HG02885 (cell line): ENCODE data around the gene SIAH1.
"Not testable (repeated sequence)": the region's sequence is repeated elsewhere in the genome, so short reads cannot be mapped to it uniquely, and the experiment has no call there.

Experiments
- ATAC-seq: cut with Tn5 transposase; IDR thresholded peaks from one replicate; pipeline ENCODE4 v1.9.1; 2021; ENCODE audit warnings: mild to moderate bottlenecking; ENCODE audit not compliant: unreplicated experiment, poor library complexity

SIAH1 gene

DNA sequence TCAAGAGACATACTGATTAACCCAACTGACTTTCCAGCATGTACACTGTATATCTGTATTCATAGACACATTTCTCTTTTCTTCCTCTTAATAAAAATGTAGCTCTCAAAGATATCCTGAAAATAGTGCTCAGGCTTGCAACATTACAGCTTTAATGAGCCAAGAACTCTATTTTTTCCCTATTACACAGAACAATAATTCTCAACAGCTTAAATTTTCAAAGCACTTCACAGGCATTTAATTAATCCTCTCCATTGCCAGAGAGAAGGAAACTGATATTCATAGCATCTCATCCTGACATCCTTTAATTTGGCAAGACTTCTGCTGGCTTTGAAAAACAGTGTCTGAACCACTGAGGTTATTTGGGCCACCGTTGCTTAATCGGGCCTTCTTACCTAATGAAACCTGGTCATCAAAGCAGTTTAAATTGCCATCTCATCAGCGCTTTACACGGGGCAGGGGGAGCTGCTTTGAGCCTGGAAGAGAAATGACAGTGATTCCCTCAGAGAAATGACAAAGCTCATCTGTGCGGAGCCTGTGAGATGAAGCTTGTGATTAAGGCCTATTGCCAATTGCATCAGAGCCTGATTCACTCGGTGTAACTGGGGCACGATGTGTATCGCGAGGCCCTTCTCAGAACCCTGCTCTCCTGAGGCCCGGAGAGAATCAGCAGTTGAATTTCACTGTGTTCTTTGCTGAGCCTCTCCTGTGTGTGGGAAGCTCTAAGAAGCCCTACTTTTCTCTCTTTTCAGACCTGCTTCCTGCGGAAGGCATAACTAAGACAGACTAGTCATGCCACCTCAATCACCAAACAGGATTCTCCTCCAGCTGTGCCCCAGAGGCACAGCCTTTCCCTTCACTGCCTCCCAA, 8.5 kb upstream of the SIAH1 start:
- no peak for ATAC-seq

DNA sequence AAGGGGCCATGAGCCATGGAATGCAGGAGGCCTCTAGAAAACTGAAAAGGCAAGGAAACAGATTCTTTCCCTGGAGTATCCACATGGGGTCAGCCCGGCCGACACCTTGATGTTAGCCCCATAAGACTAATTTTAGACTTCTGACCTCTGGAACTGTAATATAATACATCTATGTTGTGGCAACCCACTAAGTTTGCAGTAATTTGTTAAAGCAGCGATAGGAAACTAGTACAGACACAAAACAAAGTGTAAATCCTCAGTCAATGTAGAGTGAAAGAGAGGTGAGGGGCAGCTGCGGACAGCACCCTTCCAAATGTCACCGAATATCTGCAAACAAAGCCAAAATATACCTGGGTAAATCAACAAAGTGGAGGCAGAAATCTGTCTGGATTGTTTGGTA, 7.2 kb upstream of the SIAH1 start:
- no peak for ATAC-seq

DNA sequence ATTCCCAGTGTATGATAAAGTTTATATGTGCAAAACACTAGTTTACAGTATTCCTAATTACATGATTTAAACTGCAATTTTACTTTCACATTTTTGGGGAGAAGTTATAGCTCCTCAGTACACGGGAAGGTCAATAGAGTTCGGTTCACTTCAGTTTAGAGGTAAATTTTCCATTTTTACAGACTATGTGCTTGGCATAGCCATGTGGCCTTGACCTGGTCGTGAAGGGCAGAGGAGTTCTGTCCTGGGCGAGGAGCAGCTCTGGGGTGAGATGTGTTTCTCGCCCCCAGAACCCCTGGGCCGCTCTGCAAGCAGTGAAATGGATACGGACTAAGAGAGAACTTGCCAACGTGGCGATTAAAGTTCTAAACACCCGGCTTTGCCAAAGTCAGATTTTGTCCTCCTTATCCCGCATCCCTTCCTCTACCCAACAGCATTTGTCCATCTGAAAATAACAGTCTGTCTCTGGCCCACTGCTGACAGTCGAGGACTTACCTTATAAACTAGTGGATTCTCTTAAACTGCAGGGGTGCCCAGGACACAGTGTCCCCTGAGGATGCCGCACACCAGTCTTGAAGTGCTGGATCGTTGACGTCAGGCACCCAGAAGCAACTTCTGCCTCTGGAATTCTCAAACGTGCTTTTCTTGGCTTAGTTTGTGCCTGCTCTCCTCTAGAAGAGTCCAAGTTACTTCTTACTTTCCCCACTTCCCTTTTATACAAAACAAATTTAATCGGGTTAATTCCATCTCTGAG, 1.5 kb upstream of the SIAH1 start:
- no peak for ATAC-seq

DNA sequence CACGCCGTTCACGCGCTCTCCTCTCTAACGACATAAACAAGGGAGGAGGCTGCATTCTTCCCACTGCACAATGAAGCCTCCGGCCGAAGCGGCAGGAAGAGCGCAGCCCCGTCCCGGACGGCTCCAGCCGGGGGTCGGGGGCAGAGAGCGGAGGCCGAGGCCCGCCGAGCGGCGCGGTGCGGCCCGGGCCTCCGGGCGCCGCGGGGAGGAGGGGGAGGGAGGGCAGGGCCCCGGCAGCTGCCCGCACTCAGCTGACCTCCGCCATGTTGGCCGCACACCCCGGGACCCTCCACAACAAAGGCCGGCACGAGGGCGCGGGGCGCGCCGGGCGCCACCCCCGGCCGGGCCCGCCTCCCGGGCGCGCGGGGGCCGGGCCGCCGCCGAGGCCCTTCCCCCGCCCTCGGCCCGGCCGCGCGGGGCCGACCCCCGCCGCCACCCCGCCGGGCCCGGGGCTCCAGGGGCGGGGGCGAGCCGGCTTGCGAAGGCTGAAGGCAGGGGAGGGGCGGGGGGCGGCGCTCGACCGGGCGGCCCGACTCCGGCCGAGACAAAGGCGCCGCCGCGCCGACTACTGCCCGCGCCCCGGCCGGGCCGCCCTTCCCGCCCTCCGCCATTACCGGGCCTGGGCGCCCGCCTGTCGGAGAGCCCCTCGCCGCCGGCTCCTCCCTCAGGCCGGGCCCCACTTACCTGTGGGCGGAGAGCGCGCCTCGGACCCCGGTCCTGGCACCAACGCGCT, 527 bp downstream of the SIAH1 start:
- ATAC-seq = peak; percentile 61

DNA sequence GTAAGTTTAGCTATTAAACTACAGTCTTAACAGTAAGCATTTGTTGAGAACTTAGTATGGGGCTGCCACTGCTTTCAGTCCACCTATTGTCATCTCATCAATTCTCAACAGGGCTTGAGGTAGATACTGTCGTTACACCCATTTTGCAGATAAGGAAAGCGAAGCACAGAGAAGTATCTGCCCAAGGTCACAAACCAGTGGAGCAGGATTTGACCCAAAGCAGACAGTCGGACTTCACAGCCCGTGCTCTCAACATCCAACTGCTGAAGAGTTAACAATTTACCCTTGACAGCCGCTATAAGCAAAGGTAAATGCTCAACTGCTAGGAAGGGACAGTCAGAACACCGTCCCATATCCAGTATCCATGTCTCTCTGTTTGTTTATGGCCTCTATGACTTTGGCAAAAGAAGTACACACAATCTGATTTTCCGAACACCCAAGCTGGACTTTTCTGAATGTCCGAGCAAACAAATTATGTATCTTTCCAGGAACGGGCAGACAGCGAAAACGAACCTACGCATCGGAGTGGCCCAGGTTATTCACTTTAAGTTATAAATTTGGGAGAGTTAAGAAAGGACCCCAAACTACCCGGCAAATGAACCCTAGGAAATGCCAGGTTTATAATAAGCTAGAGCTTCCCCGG, 1.2 kb downstream of the SIAH1 start:
- ATAC-seq = no peak

DNA sequence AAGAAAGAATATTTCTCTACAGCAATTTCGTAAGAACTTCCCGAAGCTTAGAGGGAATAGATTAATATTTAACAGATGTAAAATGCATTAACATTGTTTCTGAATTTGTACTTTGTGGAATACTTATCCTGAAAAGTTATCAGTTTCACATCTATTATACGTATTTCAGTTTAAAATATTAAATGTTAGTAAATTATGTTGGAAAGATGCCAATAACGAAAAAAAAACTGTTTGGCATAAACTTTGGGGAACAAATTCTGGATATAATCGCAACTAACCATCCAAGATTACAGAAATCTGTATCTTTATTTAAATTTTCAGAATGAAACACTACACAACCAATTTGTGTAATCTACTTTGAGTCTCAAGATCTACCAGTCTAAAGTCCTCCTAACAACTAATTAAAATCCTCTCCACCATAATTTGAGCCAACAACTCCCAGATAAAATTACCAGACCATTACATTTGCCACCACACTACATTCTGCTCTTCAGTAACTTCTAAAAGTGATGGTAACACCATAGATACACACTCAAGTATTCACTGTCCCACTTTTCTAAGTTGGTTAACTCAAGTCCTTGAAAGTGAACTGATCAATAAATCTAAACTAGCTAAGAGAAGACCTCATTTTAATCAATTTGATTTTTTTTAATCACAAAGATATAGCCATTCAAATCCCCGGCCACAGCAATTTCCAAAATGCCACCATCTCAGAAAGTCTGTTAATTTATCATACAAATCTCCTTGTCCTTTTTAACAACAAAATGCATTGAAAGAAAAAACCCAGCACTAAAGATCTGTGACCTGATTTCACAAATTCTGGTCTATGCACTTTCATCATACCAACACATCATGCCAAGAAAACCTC, 2.0 kb downstream of the SIAH1 start:
- ATAC-seq = no peak

DNA sequence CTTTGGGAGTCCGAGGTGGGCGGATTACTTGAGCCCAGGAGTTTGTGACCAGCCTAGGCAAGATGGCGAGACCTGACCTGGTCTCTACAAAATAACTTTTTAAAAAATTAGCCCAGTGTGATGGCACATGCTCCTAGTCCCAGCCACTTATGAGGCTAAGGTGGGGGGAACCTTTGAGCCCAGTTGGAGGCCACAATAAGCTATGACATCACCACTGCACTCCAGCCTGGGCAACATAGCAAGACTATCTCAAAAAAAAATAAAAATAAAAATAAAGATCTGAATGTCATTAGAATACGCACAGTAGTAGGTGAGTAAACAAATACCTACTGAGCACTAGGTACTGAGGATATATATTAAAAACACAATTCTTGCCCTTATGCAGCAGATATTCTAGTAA, 3.1 kb downstream of the SIAH1 start:
- no peak for ATAC-seq

DNA sequence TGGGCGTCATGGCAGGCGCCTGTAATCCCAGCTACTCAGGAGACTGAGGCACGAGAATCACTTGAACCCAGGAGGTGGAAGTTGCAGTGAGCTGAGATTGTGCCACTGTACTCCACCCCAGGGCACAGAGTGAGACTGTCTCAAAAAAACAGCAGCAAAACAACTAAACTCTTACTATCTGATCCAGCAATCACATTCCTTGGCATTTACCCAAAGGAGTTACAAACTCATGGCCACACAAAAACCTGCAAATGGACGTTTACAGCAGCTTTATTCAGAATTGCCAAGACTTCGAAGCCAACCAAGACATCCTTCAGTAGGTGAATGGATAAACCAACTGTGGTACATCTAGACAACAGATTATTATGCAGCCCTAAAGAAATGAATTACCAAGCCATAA, 4.0 kb downstream of the SIAH1 start:
- ATAC-seq = no peak

DNA sequence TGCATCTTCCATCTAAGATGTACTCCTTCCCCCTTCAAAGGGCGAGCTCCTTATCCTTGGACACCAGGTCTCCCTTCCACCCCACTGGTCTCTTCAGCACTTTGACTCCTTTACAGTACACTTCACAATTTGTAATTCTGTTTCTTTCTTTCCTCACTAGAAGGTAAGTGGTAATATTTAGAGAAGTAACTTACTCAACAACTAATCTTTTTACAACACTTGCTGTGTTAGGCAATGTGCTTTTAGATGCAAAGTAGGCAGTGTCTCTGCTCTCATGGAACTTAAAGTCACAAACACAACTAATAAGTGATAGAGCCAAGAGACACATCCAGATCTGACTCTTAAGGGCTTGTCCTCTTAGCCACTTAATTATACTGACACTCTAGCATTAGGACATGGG, 6.4 kb downstream of the SIAH1 start:
- no peak for ATAC-seq

DNA sequence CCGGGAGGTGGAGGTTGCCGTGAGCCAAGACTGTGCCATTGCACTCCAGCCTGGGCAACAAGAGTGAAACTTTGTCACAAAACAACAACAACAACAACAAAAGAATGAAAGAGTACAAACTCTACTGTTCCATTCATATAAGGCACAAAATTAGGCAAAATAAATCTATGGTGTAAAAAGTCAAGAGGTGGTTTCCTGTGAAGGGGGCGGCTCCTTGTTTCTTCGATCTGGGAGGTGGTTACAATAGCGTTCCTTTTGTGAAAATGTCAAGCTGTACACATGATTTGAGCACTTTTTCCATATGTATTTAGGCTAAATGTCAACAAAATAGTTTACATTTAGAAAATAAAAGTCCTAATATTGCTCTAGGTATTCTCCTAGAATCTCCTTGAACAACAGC, 6.9 kb downstream of the SIAH1 start:
- ATAC-seq = no peak

DNA sequence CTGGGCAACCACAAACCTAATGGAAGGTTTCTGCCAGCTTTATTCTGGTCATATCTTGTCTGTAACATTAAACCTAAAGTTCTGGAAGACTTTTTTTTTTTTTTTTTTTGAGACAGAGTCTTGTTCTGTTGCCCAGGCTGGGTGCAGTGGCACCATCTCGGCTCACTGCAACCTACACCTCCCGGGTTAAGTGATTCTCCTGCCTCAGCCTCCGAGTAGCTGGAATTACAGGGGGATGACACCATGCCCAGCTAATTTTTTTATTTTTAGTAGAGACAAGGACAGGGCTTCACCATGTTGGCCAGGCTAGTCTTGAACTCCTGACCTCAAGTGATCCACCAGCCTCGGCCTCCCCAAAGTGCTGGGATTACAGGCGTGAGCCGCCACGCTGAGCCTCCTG, 7.9 kb downstream of the SIAH1 start:
- ATAC-seq = not testable (repeated sequence)

DNA sequence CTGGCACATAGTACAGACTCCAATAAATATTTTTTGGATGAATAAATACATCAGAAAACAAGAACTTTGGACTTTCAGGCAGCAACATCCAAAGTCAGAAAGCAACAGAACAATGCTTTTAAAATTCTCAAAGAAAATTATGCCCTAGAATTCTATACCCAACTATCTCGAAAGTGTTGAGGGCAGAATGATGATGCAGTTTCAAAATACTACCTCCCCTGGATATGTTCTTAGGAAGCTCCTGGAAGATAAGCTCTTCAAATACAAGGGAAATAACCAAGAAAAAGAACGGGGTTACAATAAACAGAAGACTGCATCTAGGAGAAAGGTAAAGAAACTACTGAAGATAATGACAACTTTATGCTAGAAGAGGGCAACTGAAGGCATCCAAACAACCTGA, 11.0 kb downstream of the SIAH1 start:
- no peak for ATAC-seq

DNA sequence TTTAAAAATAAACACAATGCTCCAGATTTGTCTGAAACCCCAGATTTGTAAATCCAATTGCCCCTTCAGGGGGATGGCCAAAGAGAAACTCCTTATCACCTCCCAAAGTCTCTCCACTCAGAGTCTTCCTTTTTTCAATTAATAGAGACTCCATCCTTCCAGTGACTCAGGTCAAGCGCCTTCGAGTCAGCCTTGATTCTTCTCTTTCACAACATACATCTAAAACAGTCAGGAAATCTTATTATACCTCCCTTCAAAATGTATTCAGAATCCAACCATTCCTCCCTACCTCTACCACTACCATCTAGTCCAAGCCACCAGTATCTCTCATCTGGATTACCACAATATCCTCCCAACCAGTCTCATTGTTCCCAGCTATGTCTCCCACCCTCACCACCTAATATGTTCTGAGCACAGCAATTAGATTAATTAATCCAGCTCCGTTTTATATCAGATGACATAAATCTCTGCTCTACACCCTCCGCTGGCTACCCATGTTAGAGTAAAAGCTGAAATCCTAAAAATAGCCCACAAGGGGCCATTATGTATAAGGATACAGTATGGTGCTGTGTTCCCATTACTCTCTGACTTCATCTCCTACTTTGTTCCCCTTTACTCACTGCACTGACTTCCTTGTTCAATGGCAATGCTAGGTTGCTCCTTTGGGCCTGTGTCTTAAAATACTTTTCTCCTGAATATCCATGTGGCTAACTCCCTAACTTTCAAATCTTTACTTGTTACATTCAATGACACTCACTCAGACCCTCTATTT, 11.8 kb downstream of the SIAH1 start:
- ATAC-seq = no peak

DNA sequence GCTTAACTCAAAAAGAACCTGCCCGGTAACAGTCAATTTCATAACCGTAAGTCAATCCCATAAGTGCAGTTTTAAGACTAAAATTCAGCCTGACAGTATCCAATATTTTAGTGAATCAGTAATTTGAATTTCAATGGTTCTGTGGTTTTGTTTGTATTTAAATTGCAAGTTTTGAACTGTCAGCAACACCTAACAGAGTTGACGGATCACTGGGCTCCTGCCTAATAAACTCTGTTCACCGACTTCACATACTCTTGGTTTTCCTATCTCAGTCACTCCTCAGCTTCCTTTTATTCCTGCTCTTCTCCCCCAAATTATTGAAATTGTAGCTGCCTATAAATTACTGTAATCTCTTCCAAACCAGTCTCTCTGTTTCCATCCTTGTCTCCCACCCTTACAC, 12.5 kb downstream of the SIAH1 start:
- ATAC-seq = no peak

DNA sequence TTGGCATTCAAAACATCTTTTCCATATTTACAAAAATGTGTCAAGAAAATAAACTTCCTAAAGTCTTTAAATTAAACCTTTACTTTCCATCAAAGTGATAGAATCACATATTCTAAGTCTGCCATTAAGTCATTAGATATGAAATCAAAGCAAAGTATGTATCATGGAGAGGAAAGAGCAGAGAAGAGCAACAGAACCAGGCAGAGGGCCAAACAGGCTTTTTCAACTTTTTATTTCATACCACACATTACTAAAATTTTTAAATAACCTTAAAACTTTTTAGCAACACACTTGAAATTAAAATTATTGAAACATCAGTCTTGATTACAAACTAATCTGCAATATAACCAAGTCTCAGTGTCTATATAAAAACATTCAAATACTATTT, 13.8 kb downstream of the SIAH1 start:
- no peak for ATAC-seq

DNA sequence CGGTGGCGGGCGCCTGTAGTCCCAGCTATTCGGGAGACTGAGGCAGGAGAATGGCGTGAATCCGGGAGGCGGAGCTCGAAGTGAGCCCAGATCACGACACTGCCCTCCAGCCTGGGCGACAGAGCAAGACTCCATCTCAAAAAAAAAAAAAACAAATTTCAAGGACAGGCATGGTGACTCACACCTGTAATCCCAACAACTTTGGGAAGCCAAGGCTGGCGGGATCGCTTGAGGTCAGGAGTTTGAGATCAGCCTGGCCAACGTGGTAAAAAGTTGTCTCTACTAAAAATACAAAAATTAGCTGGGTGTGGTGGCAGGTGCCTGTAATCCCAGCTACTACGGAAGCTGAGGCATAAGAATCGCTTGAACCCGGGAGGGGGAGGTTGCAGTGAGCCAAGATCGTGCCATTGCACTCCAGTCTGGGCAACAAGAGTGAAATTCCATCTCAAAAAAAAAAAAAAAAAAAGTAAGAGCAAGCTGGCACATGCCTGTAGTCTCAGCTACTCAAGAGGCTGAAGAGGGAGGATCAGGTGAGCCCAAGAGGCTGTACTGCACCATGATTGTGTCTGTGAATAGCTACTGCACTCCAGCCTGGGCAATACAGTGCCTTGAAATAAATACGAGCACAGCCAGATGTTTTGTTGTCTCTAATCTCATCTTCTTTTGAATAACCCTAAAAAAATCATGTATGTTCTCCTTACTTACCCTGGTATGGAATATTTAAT, 14.4 kb downstream of the SIAH1 start:
- ATAC-seq = not testable (repeated sequence)

DNA sequence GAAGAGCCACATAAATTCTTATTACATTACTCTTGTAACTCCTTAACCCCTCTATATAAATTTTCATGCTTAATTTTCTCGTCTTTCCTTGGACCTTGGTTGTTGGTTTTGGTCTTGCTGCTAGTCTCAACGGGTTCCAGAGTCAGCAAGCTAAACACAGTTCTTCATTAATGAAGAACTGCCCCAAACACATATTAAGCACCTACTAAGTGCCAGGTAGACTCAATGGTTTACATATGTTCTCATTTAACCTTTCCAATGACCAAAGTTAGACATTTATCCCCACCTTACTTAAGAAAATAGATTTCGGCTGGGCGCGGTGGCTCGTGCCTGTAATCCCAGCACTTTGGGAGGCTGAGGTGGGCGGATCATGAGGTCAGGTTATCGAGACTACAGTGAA, 15.0 kb downstream of the SIAH1 start:
- ATAC-seq = no peak

DNA sequence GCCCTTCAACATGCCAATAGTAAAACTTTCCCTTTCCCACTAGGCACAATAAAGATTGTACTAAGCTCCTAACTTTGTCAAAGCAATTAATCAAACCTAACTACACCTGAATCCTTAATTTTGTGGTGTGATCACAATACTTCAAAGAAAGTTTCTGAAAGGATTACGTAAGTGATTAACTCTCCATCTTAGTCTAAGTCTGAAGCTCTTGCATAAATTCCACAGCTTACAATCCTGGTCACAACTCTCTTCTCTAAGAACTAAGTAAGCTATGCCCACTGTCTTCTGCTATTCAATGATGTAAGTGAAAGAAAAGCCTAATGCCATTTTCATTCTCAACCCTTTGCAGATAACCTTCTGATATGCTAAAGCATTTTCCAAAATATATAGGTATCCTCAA, 15.4 kb downstream of the SIAH1 start:
- no peak for ATAC-seq
